ENCODE measurements around the gene AKAP12.

The AKAP12 gene

DNA sequence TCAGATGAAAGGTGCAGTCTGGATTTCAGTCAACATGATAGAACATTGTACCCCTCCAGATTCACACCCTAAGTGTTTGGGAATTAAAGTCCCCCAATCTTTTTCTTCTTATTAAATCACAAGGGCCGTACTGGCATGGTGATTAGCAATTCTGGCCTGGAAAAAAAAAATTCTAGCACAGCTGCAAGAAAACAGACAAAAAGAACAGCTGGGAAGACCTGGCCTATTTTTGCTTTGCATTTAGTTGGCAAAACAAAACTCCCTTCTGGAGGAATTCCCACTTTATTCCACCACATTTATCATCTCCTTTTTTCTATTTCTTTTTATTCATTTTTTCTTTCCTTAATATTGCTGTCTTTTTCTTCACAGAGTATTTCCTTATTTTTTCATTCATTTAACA, 39.8 kb upstream of the AKAP12 start:
- Histone ChIP-seq H3K36me3 (ENCODE audit: insufficient read depth) (no peaks in the 10 kb centered on the region), H3K27me3 (ENCODE audit: insufficient read depth, low read depth) (no peaks in the 10 kb centered on the region), H3K4me1 (ENCODE audit: low read depth, poor library complexity, severe bottlenecking) (no peaks in the 10 kb centered on the region), H4K20me1 (ENCODE audit: insufficient read depth) (no peaks in the 10 kb centered on the region), H3K4me3 (IDR thresholded peaks at IDR 0.05; ENCODE audit: insufficient read depth, low read depth, low read length) (no peak overlapping the region), H3K4me2 (no peak overlapping the region), H3K27ac (no peak overlapping the region), H3K79me2 (ENCODE audit: insufficient read depth, low read depth) (no peaks in the 10 kb centered on the region), H3K9ac (no peak overlapping the region), H2AFZ (ENCODE audit: low read depth) (no peak overlapping the region)
- TF ChIP-seq, protein P1, sequence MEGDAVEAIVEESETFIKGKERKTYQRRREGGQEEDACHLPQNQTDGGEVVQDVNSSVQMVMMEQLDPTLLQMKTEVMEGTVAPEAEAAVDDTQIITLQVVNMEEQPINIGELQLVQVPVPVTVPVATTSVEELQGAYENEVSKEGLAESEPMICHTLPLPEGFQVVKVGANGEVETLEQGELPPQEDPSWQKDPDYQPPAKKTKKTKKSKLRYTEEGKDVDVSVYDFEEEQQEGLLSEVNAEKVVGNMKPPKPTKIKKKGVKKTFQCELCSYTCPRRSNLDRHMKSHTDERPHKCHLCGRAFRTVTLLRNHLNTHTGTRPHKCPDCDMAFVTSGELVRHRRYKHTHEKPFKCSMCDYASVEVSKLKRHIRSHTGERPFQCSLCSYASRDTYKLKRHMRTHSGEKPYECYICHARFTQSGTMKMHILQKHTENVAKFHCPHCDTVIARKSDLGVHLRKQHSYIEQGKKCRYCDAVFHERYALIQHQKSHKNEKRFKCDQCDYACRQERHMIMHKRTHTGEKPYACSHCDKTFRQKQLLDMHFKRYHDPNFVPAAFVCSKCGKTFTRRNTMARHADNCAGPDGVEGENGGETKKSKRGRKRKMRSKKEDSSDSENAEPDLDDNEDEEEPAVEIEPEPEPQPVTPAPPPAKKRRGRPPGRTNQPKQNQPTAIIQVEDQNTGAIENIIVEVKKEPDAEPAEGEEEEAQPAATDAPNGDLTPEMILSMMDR (conservative IDR thresholded peaks at IDR 0.05; ENCODE audit: low read depth, low read length) = no peak

DNA sequence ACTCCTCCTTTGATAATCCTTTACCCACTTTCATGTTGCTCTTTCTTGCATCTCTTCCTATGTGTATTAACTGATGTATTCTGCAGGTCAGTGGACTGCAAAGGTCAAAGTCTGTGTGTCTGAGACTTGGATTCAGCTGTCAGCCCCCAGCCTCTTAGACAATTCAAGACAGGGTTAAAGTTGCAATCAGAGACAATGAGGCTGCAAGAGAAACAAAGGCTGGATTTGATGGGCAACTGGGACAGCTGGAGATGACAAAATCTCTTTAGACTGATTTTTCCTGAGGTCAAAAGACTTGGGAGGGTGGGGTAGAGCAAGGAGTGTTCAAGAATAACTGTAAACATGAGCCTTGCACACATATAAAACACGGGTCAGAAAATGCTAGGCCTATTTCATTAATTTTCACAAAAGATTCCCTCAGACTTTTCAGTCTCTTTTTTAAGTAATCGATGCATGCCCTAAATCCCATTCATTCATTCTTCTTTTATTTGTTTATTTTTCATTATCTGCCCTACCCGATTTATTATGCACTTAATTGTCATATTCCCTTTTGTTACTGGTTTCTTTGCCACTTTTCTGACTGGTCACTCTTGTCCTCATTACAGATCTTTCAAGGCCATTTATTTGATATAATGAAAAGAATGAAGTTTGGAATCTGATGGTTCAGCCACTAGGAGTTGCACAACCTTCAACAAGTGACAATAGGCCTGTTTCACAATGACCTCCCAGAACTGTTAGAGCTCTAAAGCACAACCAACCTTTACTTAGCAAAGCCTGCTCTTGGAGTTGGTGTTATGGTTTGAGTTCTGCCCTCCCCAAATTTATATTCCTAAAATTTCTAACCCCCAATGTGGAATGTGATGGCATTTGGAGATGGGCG, 33.8 kb upstream of the AKAP12 start:
- Histone ChIP-seq H3K27me3 (ENCODE audit: insufficient read depth, low read depth) (no peaks in the 10 kb centered on the region), H2AFZ (ENCODE audit: low read depth) (no peak overlapping the region), H3K4me1 (ENCODE audit: low read depth, poor library complexity, severe bottlenecking) (no peaks in the 10 kb centered on the region), H4K20me1 (ENCODE audit: insufficient read depth) (no peaks in the 10 kb centered on the region), H3K79me2 (ENCODE audit: insufficient read depth, low read depth) (no peaks in the 10 kb centered on the region), H3K4me3 (IDR thresholded peaks at IDR 0.05; ENCODE audit: insufficient read depth, low read depth, low read length) (no peak overlapping the region), H3K27ac (no peak overlapping the region), H3K4me2 (no peak overlapping the region), H3K36me3 (ENCODE audit: insufficient read depth) (no peaks in the 10 kb centered on the region), H3K9ac (no peak overlapping the region)
- TF ChIP-seq, protein P1 (conservative IDR thresholded peaks at IDR 0.05; ENCODE audit: low read depth, low read length) = no peak

DNA sequence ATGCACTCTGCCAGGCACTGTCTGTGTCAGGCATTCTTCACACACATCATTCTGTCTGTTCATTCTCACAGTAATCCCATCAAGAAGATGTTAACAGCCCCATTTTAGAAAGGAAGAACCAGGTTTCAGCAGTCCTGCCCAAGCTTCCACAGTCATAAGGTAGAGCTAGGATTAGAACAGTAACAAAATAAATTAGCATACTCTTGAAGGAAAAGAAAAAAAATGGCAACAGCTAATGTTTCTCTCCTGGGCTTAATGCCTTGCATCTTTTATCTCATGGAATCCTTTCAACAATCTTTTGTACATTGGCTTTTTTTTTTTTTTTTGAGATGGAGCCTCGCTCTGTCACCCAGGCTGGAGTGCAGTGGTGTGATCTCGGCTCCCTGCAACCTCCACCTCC, 32.1 kb upstream of the AKAP12 start:
- no peak overlapping the region for H3K27ac ChIP-seq
- no peaks in the 10 kb centered on the region for H3K36me3 ChIP-seq (ENCODE audit: insufficient read depth)
- H3K4me2 ChIP-seq = no peak overlapping the region
- H3K4me3 ChIP-seq (IDR thresholded peaks at IDR 0.05; ENCODE audit: insufficient read depth, low read depth, low read length) = no peak overlapping the region
- no peaks in the 10 kb centered on the region for H4K20me1 ChIP-seq (ENCODE audit: insufficient read depth)
- H3K79me2 ChIP-seq (ENCODE audit: insufficient read depth, low read depth) = no peaks in the 10 kb centered on the region
- H3K9ac ChIP-seq = no peak overlapping the region
- no peak overlapping the region for H2AFZ ChIP-seq (ENCODE audit: low read depth)
- TF ChIP-seq, protein P1 (conservative IDR thresholded peaks at IDR 0.05; ENCODE audit: low read depth, low read length) = no peak
- no peaks in the 10 kb centered on the region for H3K4me1 ChIP-seq (ENCODE audit: low read depth, poor library complexity, severe bottlenecking)
- no peaks in the 10 kb centered on the region for H3K27me3 ChIP-seq (ENCODE audit: insufficient read depth, low read depth)

- Histone ChIP-seq H3K4me1 (ENCODE audit: low read depth, poor library complexity, severe bottlenecking) (no peaks in the 10 kb centered on the region), H3K4me3 (IDR thresholded peaks at IDR 0.05; ENCODE audit: insufficient read depth, low read depth, low read length) (no peak overlapping the region), H3K9ac (no peak overlapping the region), H3K36me3 (ENCODE audit: insufficient read depth) (no peaks in the 10 kb centered on the region), H3K4me2 (no peak overlapping the region), H2AFZ (ENCODE audit: low read depth) (no peak overlapping the region), H4K20me1 (ENCODE audit: insufficient read depth) (no peaks in the 10 kb centered on the region), H3K79me2 (ENCODE audit: insufficient read depth, low read depth) (no peaks in the 10 kb centered on the region), H3K27ac (no peak overlapping the region), H3K27me3 (ENCODE audit: insufficient read depth, low read depth) (no peaks in the 10 kb centered on the region)
- TF ChIP-seq, protein P1 (conservative IDR thresholded peaks at IDR 0.05; ENCODE audit: low read depth, low read length) = no peak
Observed at GRCh38 chr6:151209071-151209831, 30.5 kb upstream of the AKAP12 start.
